Fibroblast of skin of left biceps (primary cell): Measurements from ENCODE around the gene MARCHF3.
"Not testable (repeated sequence)": the region's sequence is repeated elsewhere in the genome, so short reads cannot be mapped to it uniquely, and the experiment has no call there.

Experiments
- DNase-seq, 2 experiments: peaks; one replicate each; pipeline ENCODE4 v3.0.0-alpha.2; 2013; ENCODE audit warnings: low read depth in 2 of 2

MARCHF3 gene

GRCh38 chr5:126953640-126954039, 76.7 kb downstream of the MARCHF3 start:
- no peak for DNase-seq

DNA sequence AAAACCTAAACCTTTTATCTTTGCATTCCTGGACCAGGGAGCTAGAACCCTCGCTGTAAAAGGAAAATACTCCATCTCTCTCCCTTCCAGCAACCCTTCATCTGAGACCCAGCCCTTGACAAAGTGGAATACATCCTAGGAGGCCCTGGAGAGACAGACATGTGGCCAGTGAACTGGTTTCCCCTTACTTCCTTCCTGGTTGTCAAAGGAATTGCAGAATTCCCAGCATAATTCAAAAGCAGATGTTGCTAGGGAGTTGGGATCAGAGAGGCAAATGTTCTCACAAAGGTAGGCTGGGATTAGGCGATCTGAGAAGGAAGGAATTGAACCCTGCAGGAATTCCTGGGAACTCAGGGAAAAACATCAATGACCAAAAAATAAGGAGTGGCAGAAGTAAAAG, 80.9 kb downstream of the MARCHF3 start:
- no peak for DNase-seq

- no peak for DNase-seq
These were observed 81.9 kb downstream of the MARCHF3 start for GRCh38 chr5:126948453-126948852.

DNA sequence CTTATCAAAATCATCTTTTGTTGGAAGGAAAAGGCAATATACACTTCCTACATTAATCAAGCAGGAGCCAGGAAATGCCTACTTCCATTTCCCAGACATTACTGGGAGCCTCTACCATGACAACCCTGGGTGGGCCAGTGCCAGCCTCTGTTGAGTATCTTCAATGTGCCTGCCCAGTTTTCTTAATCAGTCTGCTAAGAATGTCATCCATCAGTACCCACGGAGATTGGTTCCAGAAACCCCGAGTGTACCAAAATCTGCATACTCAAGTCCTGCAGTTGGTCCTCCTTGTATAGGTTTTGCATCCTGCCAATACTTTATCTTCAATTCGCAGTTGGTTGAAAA, 82.4 kb downstream of the MARCHF3 start:
- no peak for DNase-seq

DNA sequence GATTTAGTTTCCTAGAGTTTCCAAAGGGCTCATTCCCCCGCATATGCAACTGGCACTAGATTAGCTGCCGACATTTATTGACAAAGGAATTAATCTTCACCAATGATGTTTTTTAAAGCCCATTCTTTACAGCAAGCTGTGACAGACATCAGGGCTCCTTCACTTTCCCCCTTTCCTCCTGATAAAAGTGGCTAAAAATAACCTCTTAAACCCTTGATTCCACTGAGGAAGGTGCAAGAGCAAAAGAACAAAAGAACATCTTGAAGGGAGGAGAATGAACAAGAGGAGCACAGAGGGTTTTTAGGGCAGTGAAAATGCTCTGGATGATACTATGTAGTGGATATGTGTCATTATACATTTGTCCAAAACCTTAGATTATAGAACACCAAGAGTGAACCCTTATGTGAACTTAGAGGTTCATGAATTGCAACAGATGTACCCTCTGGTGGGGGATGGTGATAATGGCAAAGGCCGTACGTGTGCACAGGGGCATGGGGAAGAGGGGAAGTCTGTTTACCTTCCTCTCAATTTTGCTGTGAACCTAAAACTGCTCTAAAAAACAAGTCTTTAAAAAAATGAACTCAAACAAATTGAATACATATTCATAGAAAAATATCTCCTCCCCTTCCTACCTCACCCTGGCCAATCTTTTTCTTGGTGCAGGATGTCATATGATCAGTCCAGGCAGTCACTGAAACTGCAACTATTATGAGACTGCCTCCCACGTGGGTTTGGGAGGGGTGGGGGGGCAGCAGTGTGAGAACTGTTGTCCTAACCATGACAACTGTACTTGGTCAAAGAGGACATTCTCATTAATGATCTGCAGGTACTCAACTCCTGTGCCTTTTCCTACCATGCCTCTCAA, 83.0 kb downstream of the MARCHF3 start:
- DNase-seq, result no peak

DNA sequence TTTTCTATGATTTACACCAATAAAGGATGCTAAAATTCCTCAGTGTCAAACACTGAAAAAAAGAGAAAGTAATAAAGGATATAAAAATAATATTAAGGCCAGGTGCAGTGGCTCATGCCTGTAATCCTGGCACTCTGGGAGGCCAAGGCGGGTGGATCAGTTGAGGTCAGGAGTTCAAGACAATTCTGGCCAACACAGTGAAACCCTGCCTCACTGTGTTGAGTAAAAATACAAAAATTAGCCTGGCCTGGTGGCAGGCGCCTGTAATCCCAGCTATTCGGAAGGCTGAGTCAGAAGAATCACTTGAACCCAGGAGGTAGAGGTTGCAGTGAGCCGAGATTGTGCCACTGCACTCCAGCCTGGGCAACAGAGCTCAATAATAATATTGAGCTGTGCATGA, 87.5 kb downstream of the MARCHF3 start:
- not testable (repeated sequence) for DNase-seq

DNA sequence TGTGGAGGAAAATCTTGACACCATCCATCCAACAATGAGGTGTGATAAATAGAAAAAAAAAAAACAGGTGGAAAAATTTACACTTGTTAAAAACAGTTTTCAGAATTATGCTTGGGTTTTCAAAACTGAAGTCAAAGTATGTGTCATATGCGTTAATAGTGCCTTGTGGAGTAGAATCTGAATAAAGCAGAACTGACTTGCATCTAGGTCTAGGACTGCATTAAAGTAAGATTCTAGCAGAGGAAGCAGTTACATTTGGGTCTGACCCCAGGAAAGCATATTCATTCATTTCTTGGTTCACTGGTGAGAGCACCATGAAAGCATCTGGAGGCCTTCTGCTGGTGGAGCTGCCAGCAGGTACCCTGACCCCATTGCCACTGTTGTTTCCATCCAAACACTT, 89.0 kb downstream of the MARCHF3 start:
- DNase-seq, result no peak

- no peak for DNase-seq
These were observed 90.5 kb downstream of the MARCHF3 start for GRCh38 chr5:126939887-126940286.

- peak; percentile 69 to 70 for DNase-seq
These were observed 91.9 kb downstream of the MARCHF3 start for GRCh38 chr5:126938466-126938865.

DNA sequence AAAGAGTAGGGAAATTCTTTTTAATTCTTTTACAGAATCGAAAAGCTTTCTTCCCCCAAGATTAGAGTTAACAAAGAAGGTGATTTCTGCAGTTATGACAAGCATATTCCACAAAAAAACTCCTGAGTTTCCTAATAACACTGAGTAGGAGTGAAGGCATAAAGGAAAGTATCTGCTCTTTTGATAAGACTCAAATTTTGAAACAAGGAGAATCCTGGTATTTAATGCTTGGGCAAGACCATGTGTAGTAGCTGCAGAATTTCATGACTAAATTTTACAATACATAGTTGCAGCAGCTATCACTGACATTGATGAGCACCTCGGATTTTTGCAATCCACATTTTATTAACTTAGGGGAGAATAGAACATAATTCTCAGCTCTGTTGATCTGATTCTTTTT, 92.6 kb downstream of the MARCHF3 start:
- DNase-seq, result no peak

DNA sequence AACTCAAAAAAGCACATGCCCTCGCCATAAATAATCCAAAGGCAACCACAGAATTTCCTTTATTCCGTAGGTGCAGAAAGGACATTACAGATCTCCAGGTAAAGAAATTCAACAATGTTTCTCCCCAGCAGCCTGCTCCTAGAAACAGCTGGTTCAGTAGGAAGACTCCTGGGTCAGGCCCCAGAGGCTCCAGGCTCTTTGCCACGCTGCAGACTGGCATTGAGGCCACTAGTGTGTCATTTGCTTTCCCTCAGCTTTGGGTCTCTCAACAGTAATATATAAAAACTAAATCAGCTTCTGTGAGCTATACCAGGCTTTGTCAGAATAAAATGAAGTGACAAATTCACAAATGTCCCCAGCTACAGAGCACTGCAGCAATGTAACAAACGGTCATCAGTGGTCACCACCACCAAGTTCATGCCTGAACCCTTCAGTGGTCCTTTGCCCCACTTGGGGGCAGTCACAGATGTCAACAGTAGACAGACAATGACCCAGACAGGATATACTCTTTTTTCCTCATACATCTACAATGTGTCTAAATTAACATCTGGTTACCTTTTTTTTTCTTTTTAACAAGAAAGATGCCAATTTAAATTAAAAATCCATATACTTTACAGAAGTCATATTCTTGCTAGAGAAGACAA, 93.5 kb downstream of the MARCHF3 start:
- no peak for DNase-seq

GRCh38 chr5:126931963-126932660, 98.2 kb downstream of the MARCHF3 start:
- DNase-seq, result no peak

GRCh38 chr5:126928041-126928440, 102.3 kb downstream of the MARCHF3 start:
- no peak for DNase-seq

- DNase-seq, result no peak
These were observed 102.9 kb downstream of the MARCHF3 start for GRCh38 chr5:126927429-126927828.

DNA sequence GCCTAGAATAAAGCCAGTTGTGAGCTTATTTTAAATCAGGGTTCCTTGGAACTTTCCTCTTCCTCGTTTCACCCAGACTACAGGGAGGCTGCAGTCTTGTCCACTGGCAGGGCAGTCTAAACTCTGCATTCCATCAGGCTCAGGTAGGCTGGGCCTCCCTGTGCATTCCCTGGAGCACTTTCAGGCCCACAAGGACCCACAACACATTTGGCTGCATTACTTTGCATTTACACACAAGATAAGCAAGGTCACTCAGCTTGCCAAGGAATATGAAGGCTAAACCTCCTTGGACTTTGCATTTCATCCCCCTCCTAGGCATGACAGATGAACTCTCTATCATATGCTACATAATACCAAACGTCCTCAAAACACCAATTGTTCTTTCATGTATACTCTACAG, 104.2 kb downstream of the MARCHF3 start:
- DNase-seq, result no peak

DNA sequence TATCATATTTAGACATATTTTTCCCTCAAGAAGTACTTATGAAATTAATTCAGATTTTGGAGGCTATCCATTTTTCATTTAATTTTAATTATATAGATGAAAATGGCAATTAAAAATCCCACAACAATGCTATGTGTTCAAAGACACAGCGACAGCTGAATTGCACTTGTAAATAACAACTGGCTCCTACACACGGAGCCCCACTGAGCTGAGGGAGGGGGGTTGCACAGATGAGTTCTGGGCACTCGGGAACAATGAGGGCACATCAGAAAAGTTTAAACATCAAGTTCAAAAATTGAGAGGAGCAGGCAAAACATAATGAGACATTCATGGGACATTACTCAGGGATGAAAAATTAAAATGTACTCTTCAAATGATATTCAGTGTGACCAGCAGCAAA, 104.9 kb downstream of the MARCHF3 start:
- DNase-seq, result no peak

DNA sequence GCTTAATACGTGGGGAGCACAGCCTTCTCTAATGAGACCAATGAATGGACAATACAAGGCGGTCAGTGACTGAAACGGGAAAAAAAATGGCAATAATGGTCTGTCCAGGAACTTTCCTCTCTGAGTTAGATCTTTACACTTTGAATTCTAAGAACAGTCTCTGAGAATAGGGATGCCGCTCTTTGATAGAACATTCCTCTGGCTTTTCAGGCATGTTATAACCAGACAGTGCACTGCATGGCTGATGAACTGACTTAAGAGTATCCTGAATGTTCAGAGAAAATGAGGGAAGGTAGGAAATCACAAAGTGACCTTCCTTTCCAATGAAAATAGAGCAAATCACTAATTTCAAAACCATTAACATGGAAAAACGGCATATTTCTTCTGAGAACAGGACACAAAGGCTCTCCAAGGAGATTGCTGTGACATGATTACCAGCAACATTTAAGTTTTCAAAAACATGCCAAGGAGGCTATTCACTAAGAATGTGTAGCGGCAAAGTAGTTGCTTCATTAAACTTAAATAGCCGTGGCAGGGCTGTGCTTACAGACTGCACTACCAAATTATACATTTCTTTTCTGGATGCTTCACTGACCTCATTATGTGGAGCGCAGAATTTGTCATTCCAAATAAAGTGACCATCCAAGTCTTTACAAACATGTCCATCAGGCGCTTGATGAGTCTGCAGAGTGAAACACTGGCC, 105.9 kb downstream of the MARCHF3 start:
- DNase-seq, result no peak

DNA sequence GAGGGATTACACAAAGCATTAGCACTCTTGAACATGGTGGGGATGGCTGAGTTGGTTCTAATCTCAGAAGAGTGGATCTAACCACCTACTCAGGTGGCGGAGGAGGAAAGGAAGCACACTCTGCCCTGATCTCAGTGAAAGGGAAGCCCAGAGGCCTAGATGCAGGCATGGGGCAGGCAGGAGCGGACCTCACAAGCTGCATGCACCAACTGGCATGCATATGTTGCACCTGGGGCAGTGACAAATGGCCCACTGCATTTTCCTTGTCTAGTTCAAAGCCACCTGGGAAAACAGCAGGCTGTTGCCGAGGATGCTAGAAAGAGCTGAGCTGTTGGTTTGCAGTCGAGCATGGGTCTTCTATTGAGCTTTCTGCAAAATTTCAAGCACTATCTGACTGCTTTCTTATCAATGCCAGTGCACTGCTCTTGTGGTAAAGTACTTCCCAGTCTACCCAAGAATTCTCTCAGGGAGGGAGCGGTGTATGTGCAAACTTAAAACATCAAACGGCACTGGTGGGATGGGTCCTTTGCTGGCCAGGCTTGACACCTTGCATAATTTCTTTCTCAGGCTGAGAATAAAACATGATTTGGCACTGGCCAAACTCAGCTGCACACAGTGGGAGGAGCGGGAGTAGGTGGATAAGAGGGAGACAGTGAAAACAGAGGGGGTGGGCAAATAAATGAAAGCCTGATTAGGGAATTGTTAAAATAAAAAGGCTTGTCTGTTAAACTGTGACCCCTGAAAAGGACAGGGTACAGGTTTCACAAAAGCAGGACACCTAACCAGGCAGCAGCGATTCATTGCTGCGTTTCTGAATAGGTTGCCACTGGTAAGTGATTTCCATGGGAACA, 108.9 kb downstream of the MARCHF3 start:
- DNase-seq, result no peak

- DNase-seq, result no peak
These were observed 110.1 kb downstream of the MARCHF3 start for GRCh38 chr5:126920291-126920690.

DNA sequence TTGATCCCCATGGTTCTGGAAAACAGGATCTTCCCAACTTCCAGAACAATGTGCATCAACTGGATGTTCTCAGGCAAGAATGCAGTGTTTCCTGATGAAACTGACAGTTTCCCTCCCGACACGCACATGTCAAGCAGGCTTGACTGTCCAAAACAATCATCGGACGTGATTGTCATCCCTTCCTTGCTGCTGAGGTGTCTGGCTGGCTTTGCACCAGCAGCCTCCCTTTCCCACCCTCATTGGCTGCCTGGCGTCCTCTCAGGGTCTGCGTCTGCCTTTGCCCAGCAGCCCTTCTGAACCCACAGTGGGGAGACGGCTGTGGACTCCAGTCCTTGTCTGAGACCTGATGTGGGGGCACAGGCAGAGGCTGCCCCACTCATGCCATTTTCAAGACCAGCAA, 110.8 kb downstream of the MARCHF3 start:
- no peak for DNase-seq

- DNase-seq, result no peak
These were observed 111.8 kb downstream of the MARCHF3 start for GRCh38 chr5:126918615-126918957.
